GM12875 (cell line): ENCODE measurements around the gene OSBPL2.

Experiments used
- H3K4me3 ChIP-seq: one replicate; pipeline ENCODE4 v1.5.1; 2011; ENCODE audit warnings: low read depth, low read length, control low read depth
- TF ChIP-seq, protein P1 (sequence below): IDR thresholded peaks from 2 replicates; pipeline ENCODE4 v1.5.1; 2011; ENCODE audit warnings: low read depth, mild to moderate bottlenecking, control low read depth, inconsistent platforms, low read length, moderate library complexity, borderline replicate concordance; ENCODE audit not compliant: insufficient read depth

Gene OSBPL2

DNA sequence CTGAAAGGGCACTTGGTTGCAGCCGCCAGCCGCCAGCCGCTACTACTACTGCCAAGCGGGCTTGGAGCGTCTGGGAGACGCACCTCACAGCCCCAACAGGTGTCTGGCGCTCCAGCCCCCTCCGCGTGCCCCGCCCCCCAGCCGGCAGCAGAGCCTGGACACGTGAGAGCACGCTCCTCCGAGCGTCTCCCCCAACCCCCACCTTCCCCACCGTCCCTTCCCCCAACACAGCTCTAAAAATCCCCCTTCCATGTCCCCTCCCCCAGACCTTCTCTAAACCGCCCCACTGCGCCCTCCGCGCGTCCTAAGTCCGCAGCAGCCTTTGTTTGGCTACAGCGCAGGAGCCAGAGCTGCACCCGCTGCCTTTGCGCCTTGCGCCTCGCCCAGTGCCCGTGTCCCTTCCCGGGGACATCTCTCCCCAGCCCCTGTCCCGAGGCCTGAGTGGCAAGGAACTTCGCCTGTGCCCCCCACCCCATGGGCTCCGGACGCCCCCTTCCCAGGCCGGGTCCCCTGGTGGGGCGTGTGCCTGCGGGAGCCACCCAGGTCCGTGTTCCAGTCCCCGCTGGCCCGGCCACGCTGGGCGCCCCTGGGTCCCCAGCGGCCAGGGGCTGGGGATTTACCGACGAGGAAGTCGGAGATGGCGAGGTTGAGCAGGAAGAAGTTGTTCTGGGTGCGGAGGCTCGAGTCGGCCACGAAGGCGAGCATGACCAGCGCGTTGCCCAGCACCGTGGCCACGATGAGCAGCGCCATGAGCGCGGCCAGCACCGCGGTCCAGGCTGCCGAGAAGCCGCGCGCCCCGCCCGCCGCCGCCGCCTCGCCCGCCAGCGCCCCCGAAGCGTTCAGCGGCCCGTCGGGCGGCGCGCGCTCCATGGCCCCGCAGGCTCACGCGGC lies 19.0 kb upstream of the OSBPL2 start:
- TF ChIP-seq, protein P1, sequence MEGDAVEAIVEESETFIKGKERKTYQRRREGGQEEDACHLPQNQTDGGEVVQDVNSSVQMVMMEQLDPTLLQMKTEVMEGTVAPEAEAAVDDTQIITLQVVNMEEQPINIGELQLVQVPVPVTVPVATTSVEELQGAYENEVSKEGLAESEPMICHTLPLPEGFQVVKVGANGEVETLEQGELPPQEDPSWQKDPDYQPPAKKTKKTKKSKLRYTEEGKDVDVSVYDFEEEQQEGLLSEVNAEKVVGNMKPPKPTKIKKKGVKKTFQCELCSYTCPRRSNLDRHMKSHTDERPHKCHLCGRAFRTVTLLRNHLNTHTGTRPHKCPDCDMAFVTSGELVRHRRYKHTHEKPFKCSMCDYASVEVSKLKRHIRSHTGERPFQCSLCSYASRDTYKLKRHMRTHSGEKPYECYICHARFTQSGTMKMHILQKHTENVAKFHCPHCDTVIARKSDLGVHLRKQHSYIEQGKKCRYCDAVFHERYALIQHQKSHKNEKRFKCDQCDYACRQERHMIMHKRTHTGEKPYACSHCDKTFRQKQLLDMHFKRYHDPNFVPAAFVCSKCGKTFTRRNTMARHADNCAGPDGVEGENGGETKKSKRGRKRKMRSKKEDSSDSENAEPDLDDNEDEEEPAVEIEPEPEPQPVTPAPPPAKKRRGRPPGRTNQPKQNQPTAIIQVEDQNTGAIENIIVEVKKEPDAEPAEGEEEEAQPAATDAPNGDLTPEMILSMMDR = no peak
- H3K4me3 ChIP-seq = no peak overlapping the region

DNA sequence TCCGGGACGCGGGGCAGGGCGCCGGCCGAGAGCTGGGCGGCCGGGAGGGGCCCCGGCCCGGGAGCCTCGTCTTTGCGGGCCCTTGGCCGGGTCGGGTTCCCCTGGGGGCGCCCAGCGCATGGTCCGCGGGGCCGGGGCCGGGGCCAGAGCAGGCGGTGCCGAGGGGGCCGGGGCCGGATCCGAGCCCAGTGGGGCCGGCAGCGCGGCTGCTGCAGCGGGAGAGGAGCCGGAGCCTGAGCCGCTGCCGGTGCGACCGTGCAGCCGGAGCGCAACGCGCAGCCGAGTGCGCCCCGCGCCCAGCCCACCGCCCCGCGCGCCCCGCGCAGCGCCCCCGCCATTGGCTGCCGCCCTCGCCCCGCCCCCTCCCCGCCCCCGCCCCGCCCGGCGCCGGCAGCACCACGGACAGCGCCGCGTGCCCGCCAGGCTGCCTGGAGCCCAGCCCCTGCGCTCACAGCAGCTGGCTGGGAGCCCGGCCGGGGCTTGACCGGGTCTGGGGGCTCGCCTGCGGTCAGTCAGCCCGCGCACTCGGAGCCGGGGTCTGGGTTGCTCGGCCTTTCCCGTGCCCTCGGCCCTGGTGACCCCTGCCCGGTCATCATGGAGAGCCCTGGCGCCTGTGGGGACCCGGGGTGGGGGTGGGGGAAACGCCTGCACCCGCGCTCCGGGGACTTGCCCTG lies 18.2 kb upstream of the OSBPL2 start, which contains the start of gene HRH3:
HRH3 (minus strand) TSS at position 287 of the 674 bp plus-strand sequence. CDS start 308 bp downstream, outside the sequence.
- H3K4me3 ChIP-seq = no peak within 1 kb of the TSS
- TF ChIP-seq, protein P1 = no peak

DNA sequence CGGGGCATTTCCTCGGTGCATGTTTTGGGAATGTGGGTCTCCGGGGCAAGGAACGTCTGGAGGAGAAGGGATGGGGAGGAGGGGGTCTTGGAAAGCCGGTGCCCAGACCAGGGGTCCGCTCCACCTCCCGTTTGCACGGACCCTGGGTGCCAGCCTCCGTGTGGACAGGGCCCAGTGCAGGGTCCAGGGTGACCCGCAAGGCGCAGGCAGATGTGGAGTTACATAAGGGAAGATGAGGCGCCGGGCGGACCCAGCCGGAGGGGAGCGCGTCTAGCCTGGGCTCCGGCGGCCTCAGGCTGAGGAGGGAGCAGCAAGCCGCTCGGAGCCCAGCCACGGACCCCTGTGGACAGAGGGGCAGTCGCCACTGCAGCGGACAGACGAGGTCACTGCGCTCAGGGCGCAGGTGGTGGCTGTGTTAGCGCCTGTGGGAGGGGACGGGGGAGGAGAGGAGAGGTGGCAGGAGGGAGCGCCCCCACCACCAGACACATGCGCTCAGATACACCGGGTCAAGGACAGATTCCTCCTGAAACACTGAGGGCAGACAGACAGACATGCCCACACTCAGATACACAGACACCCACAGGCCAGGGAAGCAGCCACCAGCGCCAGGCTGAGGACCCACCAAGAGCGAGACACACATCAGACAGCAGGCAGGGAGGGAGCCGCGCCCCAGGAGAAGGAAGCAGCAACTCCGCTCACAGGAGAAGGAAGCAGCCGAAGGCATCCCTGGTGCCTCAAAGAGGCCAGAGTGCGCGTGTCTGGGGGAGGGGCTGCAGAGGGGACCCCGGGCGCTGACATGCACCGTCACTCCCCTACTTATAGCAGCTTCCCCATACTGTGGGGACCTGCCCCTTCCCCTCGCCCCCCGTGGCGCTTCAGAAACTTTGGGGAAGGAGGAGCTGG lies 17.4 kb upstream of the OSBPL2 start:
- H3K4me3 ChIP-seq = no peak overlapping the region
- TF ChIP-seq, protein P1 = no peak

DNA sequence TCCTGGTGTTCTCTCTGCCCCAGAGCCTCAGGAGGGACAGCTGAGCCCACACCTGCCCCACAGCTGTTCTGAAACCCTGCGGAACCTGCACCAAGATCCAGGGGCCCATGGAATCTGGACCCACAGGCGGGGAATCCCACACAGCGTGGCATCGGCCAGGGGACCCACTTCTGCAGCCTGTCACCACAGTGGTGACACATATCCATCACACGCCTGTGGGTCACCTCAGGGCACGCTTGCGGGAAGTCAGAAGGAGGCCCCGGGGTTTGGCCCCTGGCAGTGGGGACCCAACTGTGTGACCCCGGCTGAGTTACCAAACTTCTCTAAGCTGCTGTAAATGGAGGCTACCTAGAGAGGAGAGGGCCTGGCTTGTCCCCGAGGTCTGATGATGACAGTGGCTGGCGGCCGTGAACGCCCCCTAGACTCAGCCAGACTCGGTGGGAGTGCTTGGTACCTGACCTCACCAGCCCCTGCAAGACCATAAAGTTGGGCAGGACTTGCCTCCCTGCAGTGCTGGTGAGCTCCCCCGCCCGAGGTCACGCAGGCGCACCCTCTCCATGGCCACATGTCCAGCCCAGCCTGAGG lies 16.0 kb upstream of the OSBPL2 start:
- H3K4me3 ChIP-seq = no peak overlapping the region
- TF ChIP-seq, protein P1 = no peak

DNA sequence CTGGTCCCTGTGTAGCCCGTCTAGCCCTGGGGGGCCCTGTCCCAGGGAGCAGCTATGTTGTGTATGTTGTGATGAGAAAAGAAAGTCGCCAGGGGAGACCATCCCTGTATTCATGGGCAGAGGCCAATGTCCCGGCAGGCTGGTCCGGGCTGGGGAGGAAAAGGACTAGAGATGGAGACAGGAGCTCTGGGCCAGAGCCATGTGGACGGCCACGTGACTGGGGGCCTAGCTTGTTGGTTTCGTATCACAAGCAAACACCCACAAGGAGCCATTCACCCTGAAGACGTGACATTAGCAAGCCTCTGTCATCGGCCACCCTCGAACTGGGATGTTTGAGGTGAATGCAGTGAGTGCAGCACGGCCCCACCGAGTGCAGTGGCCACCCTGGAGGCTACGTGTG lies 15.3 kb upstream of the OSBPL2 start:
- H3K4me3 ChIP-seq = no peak overlapping the region
- TF ChIP-seq, protein P1 = no peak

DNA sequence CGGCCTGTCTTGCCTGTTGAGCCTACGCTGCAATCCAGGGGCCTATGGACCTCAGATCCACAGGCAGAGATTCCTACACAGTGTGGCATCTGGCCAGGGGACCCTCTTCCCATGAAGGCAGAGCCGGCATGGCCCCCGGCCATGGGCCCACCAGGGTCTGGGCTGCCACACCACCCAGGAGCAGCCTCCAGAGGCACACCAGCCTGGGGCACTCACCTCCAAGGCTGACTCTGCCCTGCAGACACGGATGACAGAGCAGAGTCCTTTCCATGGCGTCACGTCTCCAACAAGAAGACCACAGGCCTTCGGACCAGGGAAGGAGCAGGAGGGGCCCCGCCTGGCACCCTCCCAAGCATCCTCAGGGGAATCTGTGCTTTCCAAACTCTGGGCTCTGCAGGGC lies 14.8 kb upstream of the OSBPL2 start:
- H3K4me3 ChIP-seq = no peak overlapping the region
- TF ChIP-seq, protein P1 = no peak
